HepG2 (cell line): ENCODE data around the gene ZNRF3. TPM values are rescaled to one million over a fixed set of nuclear protein-coding genes. Genes with fewer than 3 reads are reported as not detected.

ENCODE experiments used
- CCDC6 ChIP-seq: sonication (generic); formaldehyde crosslinking; IDR thresholded peaks from 2 replicates; pipeline ENCODE4 v1.8.1; 2022; ENCODE audit warnings: mild to moderate bottlenecking, missing genetic modification reagents, moderate library complexity
- MZF1 ChIP-seq: sonication (generic); formaldehyde crosslinking; IDR thresholded peaks from 2 replicates; pipeline ENCODE4 v1.8.1; 2023; ENCODE audit warnings: mild to moderate bottlenecking, missing genetic modification reagents, borderline replicate concordance
- NFIC ChIP-seq: IDR thresholded peaks from 2 replicates; pipeline ENCODE4 v1.6.1; 2012; ENCODE audit warnings: mild to moderate bottlenecking, low read length, inconsistent platforms
- ZFYVE20 ChIP-seq: sonication (generic); formaldehyde crosslinking; IDR thresholded peaks from 2 replicates; pipeline ENCODE4 v1.8.0; 2023; ENCODE audit warnings: low read depth, mild to moderate bottlenecking, moderate library complexity, missing genetic modification reagents, borderline replicate concordance
- ZKSCAN1 ChIP-seq: fragments of 150-350 bp; IDR thresholded peaks from 2 replicates; pipeline ENCODE4 v1.6.1; 2014; ENCODE audit warnings: low read length
- ZNF143 ChIP-seq: sonication (generic); formaldehyde crosslinking; IDR thresholded peaks from 2 replicates; pipeline ENCODE4 v1.4.0; 2020; ENCODE audit warnings: missing genetic modification reagents
- ZNF33A ChIP-seq: sonication (generic); formaldehyde crosslinking; IDR thresholded peaks from 2 replicates; pipeline ENCODE4 v1.5.1; 2020; ENCODE audit warnings: missing genetic modification reagents, mild to moderate bottlenecking, moderate library complexity, borderline replicate concordance
- ZNF616 ChIP-seq: sonication (generic); formaldehyde crosslinking; IDR thresholded peaks from 2 replicates; pipeline ENCODE4 v1.5.0; 2020; ENCODE audit warnings: low read depth, mild to moderate bottlenecking, missing genetic modification reagents
- ZNF83 ChIP-seq: sonication (generic); formaldehyde crosslinking; IDR thresholded peaks from 2 replicates; pipeline ENCODE4 v1.4.0; 2020; ENCODE audit warnings: missing genetic modification reagents, mild to moderate bottlenecking, borderline replicate concordance
- ZSCAN29 ChIP-seq: sonication (generic); formaldehyde crosslinking; conservative IDR thresholded peaks from 2 replicates; pipeline ENCODE4 v1.4.0; 2020; ENCODE audit warnings: mild to moderate bottlenecking, missing genetic modification reagents
- polyA plus RNA-seq, 8 experiments: library from polyadenylated mRNA; depleted of rRNA in 3 of 8; stranded (reverse) in 7 of 8; unstranded in 1 of 8; fragments of >200 nt; fragmentation: Illumina TruSeq in 4 of 8; extraction: Trizol in 4 of 8; gene quantifications; 2 replicates each; pipeline versions ENCODE4 v1.2.1 to v1.2.3, GENCODE V29; 2011 to 2016; ENCODE audit warnings: low read depth in 4 of 8, missing spikeins in 1 of 8, mixed read lengths in 1 of 8; ENCODE audit not compliant: insufficient read depth in 1 of 8
- total RNA-seq, 5 experiments: library from RNA; depleted of rRNA; stranded (reverse); fragments of >200 nt; fragmentation: Illumina TruSeq; extraction: Trizol; gene quantifications; 2 replicates each; pipeline ENCODE4 v1.2.3, GENCODE V29; 2016; ENCODE audit warnings: low read depth in 1 of 5
- TF ChIP-seq, protein P1 (sequence below): sonication (generic); formaldehyde crosslinking; IDR thresholded peaks from 2 replicates; pipeline ENCODE4 v1.9.0; 2021; ENCODE audit warnings: missing genetic modification reagents, mild to moderate bottlenecking, borderline replicate concordance
- TF ChIP-seq, protein P2 (sequence below): sonication (generic); formaldehyde crosslinking; IDR thresholded peaks from 2 replicates; pipeline ENCODE4 v1.5.0; 2020; ENCODE audit warnings: mild to moderate bottlenecking, missing genetic modification reagents, borderline replicate concordance
- TF ChIP-seq, protein P3 (sequence below): IDR thresholded peaks from 2 replicates; pipeline ENCODE4 v1.6.1; 2016
- TF ChIP-seq, protein P4 (sequence below): sonication (generic); formaldehyde crosslinking; IDR thresholded peaks from 2 replicates; pipeline ENCODE4 v1.9.0; 2022; ENCODE audit warnings: missing genetic modification reagents, mild to moderate bottlenecking, borderline replicate concordance

Gene ZNRF3
- total and polyA plus RNA-seq, 2 of the 13 experiments (the other 11 are each of a cell fraction or from before 2014, with no cell fraction given): 20.3 to 36.7 TPM

DNA sequence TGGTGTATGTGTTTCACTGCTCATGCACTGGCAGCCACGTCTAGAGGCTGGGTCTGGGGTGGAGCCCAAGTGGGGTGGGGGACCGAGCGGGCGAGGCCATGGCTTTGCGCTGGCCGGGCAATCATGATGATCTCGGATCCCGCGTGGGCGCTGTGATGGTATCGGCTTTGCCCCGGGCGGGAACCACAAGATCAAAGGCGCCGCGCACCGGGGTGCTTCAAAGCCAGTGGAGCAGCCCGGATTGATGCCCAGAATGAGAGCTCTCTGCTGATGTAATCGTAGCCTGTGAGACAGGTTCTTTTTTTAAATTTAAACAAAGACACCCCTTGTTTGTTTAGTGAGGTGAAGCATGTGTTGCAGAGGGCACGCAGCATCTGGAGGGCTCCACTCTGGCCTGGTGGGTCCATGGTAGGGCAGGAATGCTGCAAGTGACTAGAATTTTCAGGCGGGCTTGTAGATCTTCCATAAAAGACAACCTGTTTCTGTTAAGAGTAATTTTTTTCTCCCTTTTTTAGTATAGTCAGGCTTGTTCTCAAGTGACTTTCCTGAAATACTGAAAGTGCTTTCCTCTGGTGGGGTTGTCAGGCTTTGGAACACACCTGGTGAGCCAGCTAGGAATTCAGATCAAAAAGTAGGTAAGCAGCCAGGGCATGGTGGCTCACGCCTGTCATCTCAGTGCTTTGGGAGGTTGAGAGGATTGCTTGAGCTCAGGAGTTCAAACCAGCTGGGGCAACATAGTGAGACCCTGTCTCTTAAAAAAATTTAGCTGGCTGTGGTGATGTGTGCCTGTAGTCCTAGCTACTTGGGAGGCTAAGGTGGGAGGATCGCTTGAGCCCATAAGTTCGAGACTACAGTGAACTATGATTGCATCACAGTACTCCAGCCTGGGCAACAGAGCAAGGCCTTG lies 40.7 kb downstream of the ZNRF3 start (continued):
- TF ChIP-seq, protein P1, sequence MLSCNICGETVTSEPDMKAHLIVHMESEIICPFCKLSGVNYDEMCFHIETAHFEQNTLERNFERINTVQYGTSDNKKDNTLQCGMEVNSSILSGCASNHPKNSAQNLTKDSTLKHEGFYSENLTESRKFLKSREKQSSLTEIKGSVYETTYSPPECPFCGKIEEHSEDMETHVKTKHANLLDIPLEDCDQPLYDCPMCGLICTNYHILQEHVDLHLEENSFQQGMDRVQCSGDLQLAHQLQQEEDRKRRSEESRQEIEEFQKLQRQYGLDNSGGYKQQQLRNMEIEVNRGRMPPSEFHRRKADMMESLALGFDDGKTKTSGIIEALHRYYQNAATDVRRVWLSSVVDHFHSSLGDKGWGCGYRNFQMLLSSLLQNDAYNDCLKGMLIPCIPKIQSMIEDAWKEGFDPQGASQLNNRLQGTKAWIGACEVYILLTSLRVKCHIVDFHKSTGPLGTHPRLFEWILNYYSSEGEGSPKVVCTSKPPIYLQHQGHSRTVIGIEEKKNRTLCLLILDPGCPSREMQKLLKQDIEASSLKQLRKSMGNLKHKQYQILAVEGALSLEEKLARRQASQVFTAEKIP (CRISPR knock-in tag): no peak
- TF ChIP-seq ZNF33A (CRISPR knock-in tag) (no peak), MZF1 (CRISPR knock-in tag) (no peak), NFIC (peak; percentile 88), ZNF616 (CRISPR knock-in tag) (no peak), ZNF83 (CRISPR knock-in tag) (no peak), ZKSCAN1 (no peak), CCDC6 (CRISPR knock-in tag) (peak; percentile 81; the same call in 1 of the 2 replicates), ZNF143 (CRISPR knock-in tag) (peak; percentile 60), ZSCAN29 (CRISPR knock-in tag) (no peak; the same call in 1 of the 2 replicates), ZFYVE20 (CRISPR knock-in tag) (no peak)
- TF ChIP-seq, protein P2, sequence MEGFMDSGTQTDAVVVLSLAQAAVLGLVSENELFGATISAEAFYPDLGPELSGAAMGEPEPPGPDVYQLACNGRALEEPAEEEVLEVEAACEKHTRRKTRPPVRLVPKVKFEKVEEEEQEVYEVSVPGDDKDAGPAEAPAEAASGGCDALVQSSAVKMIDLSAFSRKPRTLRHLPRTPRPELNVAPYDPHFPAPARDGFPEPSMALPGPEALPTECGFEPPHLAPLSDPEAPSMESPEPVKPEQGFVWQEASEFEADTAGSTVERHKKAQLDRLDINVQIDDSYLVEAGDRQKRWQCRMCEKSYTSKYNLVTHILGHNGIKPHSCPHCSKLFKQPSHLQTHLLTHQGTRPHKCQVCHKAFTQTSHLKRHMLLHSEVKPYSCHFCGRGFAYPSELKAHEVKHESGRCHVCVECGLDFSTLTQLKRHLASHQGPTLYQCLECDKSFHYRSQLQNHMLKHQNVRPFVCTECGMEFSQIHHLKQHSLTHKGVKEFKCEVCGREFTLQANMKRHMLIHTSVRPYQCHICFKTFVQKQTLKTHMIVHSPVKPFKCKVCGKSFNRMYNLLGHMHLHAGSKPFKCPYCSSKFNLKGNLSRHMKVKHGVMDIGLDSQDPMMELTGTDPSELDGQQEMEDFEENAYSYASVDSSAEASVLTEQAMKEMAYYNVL (CRISPR knock-in tag): peak; percentile 75; the same call in 1 of the 2 replicates
- TF ChIP-seq, protein P3, sequence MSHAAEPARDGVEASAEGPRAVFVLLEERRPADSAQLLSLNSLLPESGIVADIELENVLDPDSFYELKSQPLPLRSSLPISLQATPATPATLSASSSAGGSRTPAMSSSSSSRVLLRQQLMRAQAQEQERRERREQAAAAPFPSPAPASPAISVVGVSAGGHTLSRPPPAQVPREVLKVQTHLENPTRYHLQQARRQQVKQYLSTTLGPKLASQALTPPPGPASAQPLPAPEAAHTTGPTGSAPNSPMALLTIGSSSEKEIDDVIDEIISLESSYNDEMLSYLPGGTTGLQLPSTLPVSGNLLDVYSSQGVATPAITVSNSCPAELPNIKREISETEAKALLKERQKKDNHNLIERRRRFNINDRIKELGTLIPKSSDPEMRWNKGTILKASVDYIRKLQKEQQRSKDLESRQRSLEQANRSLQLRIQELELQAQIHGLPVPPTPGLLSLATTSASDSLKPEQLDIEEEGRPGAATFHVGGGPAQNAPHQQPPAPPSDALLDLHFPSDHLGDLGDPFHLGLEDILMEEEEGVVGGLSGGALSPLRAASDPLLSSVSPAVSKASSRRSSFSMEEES (CRISPR knock-in tag): peak; percentile 77
- TF ChIP-seq, protein P4, sequence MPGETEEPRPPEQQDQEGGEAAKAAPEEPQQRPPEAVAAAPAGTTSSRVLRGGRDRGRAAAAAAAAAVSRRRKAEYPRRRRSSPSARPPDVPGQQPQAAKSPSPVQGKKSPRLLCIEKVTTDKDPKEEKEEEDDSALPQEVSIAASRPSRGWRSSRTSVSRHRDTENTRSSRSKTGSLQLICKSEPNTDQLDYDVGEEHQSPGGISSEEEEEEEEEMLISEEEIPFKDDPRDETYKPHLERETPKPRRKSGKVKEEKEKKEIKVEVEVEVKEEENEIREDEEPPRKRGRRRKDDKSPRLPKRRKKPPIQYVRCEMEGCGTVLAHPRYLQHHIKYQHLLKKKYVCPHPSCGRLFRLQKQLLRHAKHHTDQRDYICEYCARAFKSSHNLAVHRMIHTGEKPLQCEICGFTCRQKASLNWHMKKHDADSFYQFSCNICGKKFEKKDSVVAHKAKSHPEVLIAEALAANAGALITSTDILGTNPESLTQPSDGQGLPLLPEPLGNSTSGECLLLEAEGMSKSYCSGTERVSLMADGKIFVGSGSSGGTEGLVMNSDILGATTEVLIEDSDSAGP (CRISPR knock-in tag): peak; percentile 74; the same call in 1 of the 2 replicates
